Bronchial epithelial cell (primary cell): ENCODE results near the gene S100A6. TPM values are rescaled to one million over a fixed set of nuclear protein-coding genes. Genes with fewer than 3 reads are reported as not detected.

Experiments used
- DNase-seq: peaks from one replicate; pipeline ENCODE4 v3.0.0-alpha.2; 2010; ENCODE audit warnings: low read depth
- FAIRE-seq: peaks from 2 replicates; lab custom pipeline; 2011; peaks lifted over from hg19 to GRCh38; lab: Jason Lieb, UNC
- H3K27me3 ChIP-seq: 2 replicates; pipeline ENCODE4 v1.5.1; 2011; ENCODE audit warnings: low read length; ENCODE audit not compliant: control insufficient read depth, insufficient read depth
- H3K36me3 ChIP-seq: 2 replicates; pipeline ENCODE4 v1.5.1; 2011; ENCODE audit warnings: low read length; ENCODE audit not compliant: control insufficient read depth, insufficient read depth
- H3K4me3 ChIP-seq: 2 replicates; pipeline ENCODE4 v1.5.1; 2011; ENCODE audit warnings: mild to moderate bottlenecking, low read depth, low read length, control low read depth
- CTCF ChIP-seq: IDR thresholded peaks from 2 replicates; pipeline ENCODE4 v1.5.1; 2011; ENCODE audit warnings: mild to moderate bottlenecking, moderate library complexity, low read length, control low read depth, inconsistent platforms; ENCODE audit not compliant: insufficient read depth, severe bottlenecking
- total RNA-seq: library from RNA; depleted of rRNA; stranded (reverse); fragments of >200 nt; gene quantifications from 2 replicates; pipeline ENCODE4 v1.2.1, GENCODE V29; 2014

S100A6 gene
- total RNA-seq, 1 donor from 2014 or later: 2,948 TPM

- Histone ChIP-seq H3K27me3 (no peaks in the 10 kb centered on the region), H3K4me3 (no peak overlapping the region), H3K36me3 (no peaks in the 10 kb centered on the region)
- FAIRE-seq (peak; percentile 50), DNase-seq (peak; percentile 82)
- peak; percentile 4 for TF ChIP-seq CTCF
These were observed 42.3 kb downstream of the S100A6 start for GRCh38 chr1:153493343-153493960.

DNA sequence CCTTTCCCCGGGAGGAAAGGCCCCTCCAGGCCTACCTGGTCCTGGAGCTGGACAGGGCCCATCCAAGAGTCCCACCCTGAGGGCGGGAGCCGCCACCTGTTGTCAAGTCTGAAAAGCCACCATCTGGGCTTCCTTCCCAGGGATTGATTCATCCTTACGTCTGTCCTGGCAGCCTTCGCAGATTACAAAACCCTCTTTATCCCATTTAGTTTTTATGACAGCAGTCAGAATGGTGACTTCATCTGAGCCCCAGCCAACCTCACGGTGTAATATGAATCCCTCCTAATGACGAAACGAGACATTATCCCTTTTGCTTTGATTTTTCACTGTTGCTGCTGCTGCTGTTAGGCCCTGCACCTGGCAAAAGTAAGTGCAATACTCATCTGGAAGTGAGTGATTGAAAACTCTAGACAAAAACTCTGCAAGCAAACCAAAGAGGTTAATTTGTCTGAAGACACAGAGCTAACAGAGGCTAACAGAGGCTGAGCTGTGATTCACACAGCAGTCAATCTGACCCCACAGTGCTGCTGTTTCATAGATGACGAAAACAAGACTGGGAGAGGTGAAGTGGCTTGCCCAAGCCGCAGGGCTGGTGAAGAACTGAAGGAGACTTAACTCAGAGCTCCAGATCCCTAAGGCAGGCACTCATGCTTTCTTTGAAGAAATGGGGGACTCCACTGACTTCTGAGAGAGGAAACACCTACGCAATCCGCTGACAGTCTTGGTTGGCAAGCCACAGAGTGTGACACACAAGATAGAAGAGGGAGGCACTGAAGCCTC is 45.3 kb downstream of the S100A6 start:
- FAIRE-seq (peak; percentile 98), DNase-seq (peak; percentile 98)
- H3K4me3 ChIP-seq: no peak overlapping the region
- no peaks in the 10 kb centered on the region for H3K27me3 ChIP-seq
- no peaks in the 10 kb centered on the region for H3K36me3 ChIP-seq
- no peak for TF ChIP-seq CTCF

- TF ChIP-seq CTCF: no peak
- H3K36me3 ChIP-seq: no peaks in the 10 kb centered on the region
- no peak for DNase-seq
- peaks cover 4% of the 10 kb centered on the region for H3K27me3 ChIP-seq
- no peak for FAIRE-seq
- no peak overlapping the region for H3K4me3 ChIP-seq
These were observed 47.1 kb downstream of the S100A6 start for GRCh38 chr1:153488731-153489130.

DNA sequence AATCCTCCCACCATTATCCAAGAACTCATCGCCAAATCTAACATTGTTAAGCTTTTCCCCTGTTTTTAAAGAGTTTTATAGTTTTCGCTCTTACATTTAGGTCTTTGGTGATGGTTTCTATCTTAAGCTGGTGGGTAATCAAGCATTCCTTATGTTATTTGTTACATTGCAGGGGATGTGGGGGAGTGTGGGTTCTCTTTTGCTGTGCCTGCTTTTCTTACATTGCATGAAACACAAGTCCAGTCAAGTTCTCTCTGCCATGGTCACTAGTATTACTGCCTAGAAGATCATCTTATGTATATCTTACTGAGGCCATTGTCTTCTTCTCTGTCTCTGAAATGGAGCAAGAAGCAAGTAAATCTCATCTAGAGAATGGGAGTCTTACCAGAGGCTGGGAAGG is 48.1 kb downstream of the S100A6 start:
- FAIRE-seq: no peak
- TF ChIP-seq CTCF: no peak
- no peak for DNase-seq
- Histone ChIP-seq H3K27me3 (peaks cover 6% of the 10 kb centered on the region), H3K36me3 (no peaks in the 10 kb centered on the region), H3K4me3 (no peak overlapping the region)

- H3K4me3 ChIP-seq: no peak overlapping the region
- peak; percentile 63 for DNase-seq
- no peak for FAIRE-seq
- no peak for TF ChIP-seq CTCF
- peaks cover 6% of the 10 kb centered on the region for H3K27me3 ChIP-seq
- H3K36me3 ChIP-seq: no peaks in the 10 kb centered on the region
These were observed 49.9 kb downstream of the S100A6 start for GRCh38 chr1:153485863-153486262.

Other genes with a start within 250 kb of the S100A6 start
- gene PGLYRP3, start 223.0 kb downstream of the S100A6 start, total RNA-seq: 0.53 and 4.6 TPM in 2 replicates
- gene PGLYRP4, start 187.2 kb downstream of the S100A6 start, total RNA-seq: 2.0 TPM in 1 of 2 replicates, not detected in the other
- 735 and 3,796 TPM in 2 replicates for gene S100A9, start 178.1 kb downstream of the S100A6 start, total RNA-seq
- gene S100A12, start 160.4 kb downstream of the S100A6 start, total RNA-seq: 5.5 TPM in 1 of 2 replicates, not detected in the other
- 50.0 and 551 TPM in 2 replicates for gene S100A8, start 144.9 kb downstream of the S100A6 start, total RNA-seq
- not detected in 2 replicates for gene S100A7A, start 119.5 kb downstream of the S100A6 start, total RNA-seq
- 0.38 TPM in 1 of 2 replicates, not detected in the other for gene S100A7, start 75.3 kb downstream of the S100A6 start, total RNA-seq
- not detected in 2 replicates for gene S100A5, start 4.9 kb upstream of the S100A6 start, total RNA-seq
- gene S100A4, start 9.8 kb upstream of the S100A6 start, total RNA-seq: 10.8 and 16.8 TPM in 2 replicates
- gene S100A3, start 13.3 kb upstream of the S100A6 start, total RNA-seq: 2.3 and 26.6 TPM in 2 replicates
- 804 and 1,251 TPM in 2 replicates for gene S100A2, start 29.9 kb upstream of the S100A6 start, total RNA-seq
- gene S100A16, start 77.1 kb upstream of the S100A6 start, total RNA-seq: 886 and 1,542 TPM in 2 replicates
- 1,221 and 1,339 TPM in 2 replicates for gene S100A14, start 80.3 kb upstream of the S100A6 start, total RNA-seq
- gene S100A13, start 91.5 kb upstream of the S100A6 start, total RNA-seq: 44.5 and 69.8 TPM in 2 replicates
- not detected in 2 replicates for gene S100A1, start 92.4 kb upstream of the S100A6 start, total RNA-seq
- gene CHTOP, start 98.1 kb upstream of the S100A6 start, total RNA-seq: 51.9 and 61.2 TPM in 2 replicates
- gene SNAPIN, start 122.7 kb upstream of the S100A6 start, total RNA-seq: 59.5 and 61.4 TPM in 2 replicates
- 78.9 and 114 TPM in 2 replicates for gene ILF2, start 135.0 kb upstream of the S100A6 start, total RNA-seq
- gene NPR1, start 142.7 kb upstream of the S100A6 start, total RNA-seq: under 0.01 TPM in 1 of 2 replicates, not detected in the other
- gene INTS3, start 192.1 kb upstream of the S100A6 start, total RNA-seq: 12.6 and 12.7 TPM in 2 replicates
- 4.1 and 7.4 TPM in 2 replicates for gene SLC27A3, start 239.4 kb upstream of the S100A6 start, total RNA-seq